GM13976 (cell line): ENCODE results near the gene MEPCE.

ENCODE experiments used
- DNase-seq: peaks from one replicate; pipeline ENCODE4 v3.0.0; 2012; ENCODE audit warnings: low spot score
- CTCF ChIP-seq: IDR thresholded peaks from 2 replicates; pipeline ENCODE4 v1.5.1; 2012; ENCODE audit warnings: borderline replicate concordance, mild to moderate bottlenecking; ENCODE audit not compliant: insufficient read depth; ENCODE audit errors: extremely low read depth, missing control alignments, control extremely low read depth
- in situ Hi-C: fragments of 300-500 bp; cut with MboI; formaldehyde crosslinking; loops from one replicate; pipeline ENCODE4 v1.12.0; 2022; ENCODE audit warnings: low sequenced_read_pairs, mixed read lengths, inconsistent platforms; ENCODE audit not compliant: unreplicated experiment

The MEPCE gene

GRCh38 chr7:100433276-100433591 is 3.6 kb downstream of the MEPCE start:
- TF ChIP-seq CTCF: no peak
- in situ Hi-C loops: no loop called here
- no peak for DNase-seq

GRCh38 chr7:100433592-100434296 is 4.1 kb downstream of the MEPCE start:
- TF ChIP-seq CTCF: no peak
- in situ Hi-C loops: no loop called here
- DNase-seq: no peak

GRCh38 chr7:100434297-100435144 is 4.9 kb downstream of the MEPCE start:
- TF ChIP-seq CTCF: no peak
- in situ Hi-C loops: no loop called here
- DNase-seq: no peak

- peak; percentile 51 for DNase-seq
- in situ Hi-C loops: no loop called here
These were observed 6.0 kb downstream of the MEPCE start for GRCh38 chr7:100435401-100436304.

GRCh38 chr7:100437150-100438100 is 7.8 kb downstream of the MEPCE start:
- TF ChIP-seq CTCF: no peak
- in situ Hi-C loops: no loop called here
- DNase-seq: no peak

More at GRCh38 chr7:100435401-100436304, 6.0 kb downstream of the MEPCE start:
- TF ChIP-seq CTCF: no peak
